ENCODE results near the gene FILIP1L. TPM values are rescaled to one million over a fixed set of nuclear protein-coding genes. Genes with fewer than 3 reads are reported as not detected.
"Not testable (repeated sequence)": the region's sequence is repeated elsewhere in the genome, so short reads cannot be mapped to it uniquely, and the experiment has no call there.

The FILIP1L gene
- polyA plus RNA-seq, 2 donors: 2.6 to 6.9 TPM

- 54 to 58% methylated on average over 2 of the region's 2 CpGs for WGBS, 2 donors
- H3K27ac ChIP-seq (ENCODE audit: low read depth in 2 of 2, low read length in 1 of 2): peak overlapping the region in 1 of 2 donors; percentile 60
- H3K9me3 ChIP-seq (ENCODE audit: control insufficient read depth in 2 of 2, insufficient read depth in 1 of 2, low read depth in 1 of 2, low read length in 1 of 2): no peaks in the 10 kb centered on the region
- no peaks in the 10 kb centered on the region for H3K36me3 ChIP-seq (ENCODE audit: control insufficient read depth in 2 of 2, insufficient read depth in 2 of 2, low read length in 1 of 2)
- peaks cover 0 to 4% of the 10 kb centered on the region in 2 donors for H3K4me1 ChIP-seq (ENCODE audit: control insufficient read depth in 2 of 2, insufficient read depth in 2 of 2, low read length in 1 of 2)
- H3K4me3 ChIP-seq (ENCODE audit: low read depth in 1 of 2, low read length in 2 of 2): no peak overlapping the region
- no peaks in the 10 kb centered on the region for H3K27me3 ChIP-seq (ENCODE audit: control insufficient read depth in 1 of 2, insufficient read depth in 2 of 2, low read length in 2 of 2)
Measured at GRCh38 chr3:99845999-99846398, 268.3 kb downstream of the FILIP1L start.

GRCh38 chr3:99845331-99845730, 269.0 kb downstream of the FILIP1L start:
- H3K36me3 ChIP-seq (ENCODE audit: control insufficient read depth in 2 of 2, insufficient read depth in 2 of 2, low read length in 1 of 2): no peaks in the 10 kb centered on the region

DNA sequence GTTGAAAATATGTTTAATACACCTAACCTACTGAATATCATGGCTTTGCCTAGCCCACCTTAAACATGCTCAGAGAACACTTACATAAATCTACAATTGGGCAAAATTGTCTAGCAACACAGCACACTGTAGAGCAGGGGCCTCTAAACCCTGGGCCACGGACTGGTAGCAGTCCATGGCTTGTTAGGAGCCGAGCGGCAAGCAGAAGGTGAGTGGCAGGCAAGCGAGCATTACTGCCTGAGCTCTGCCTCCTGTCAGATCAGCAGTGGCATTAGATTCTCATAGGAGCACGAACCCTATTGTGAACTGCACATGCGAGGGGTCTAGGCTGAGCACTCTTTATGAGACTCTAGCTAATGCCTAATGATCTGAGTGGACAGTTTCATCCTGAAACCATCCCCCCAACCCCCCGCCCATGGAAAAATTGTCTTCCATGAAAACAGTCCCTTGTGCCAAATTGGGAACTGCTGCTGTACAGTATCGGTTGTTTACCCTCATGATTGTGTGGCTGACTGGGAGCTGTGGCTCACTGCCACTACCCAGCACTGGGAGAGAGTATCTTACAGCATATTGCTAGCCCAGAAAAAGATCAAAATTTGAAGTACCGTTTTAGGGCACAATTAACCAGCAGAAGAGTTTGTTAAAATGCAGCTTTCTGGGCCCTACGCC, 270.6 kb downstream of the FILIP1L start:
- no peaks in the 10 kb centered on the region for H3K36me3 ChIP-seq (ENCODE audit: control insufficient read depth in 2 of 2, insufficient read depth in 2 of 2, low read length in 1 of 2)
- H3K4me1 ChIP-seq (ENCODE audit: control insufficient read depth in 2 of 2, insufficient read depth in 2 of 2, low read length in 1 of 2): peaks cover 0 to under 1% of the 10 kb centered on the region in 2 donors
- no peaks in the 10 kb centered on the region for H3K9me3 ChIP-seq (ENCODE audit: control insufficient read depth in 2 of 2, insufficient read depth in 1 of 2, low read depth in 1 of 2, low read length in 1 of 2)
- no peak overlapping the region for H3K4me3 ChIP-seq (ENCODE audit: low read depth in 1 of 2, low read length in 2 of 2)
- H3K27me3 ChIP-seq (ENCODE audit: control insufficient read depth in 1 of 2, insufficient read depth in 2 of 2, low read length in 2 of 2): no peaks in the 10 kb centered on the region
- peak overlapping the region; percentile 52 to 68 for H3K27ac ChIP-seq (ENCODE audit: low read depth in 2 of 2, low read length in 1 of 2)
- WGBS, 2 donors: 59 to 64% methylated on average over 10 of the region's 10 CpGs

More at GRCh38 chr3:99845331-99845730, 269.0 kb downstream of the FILIP1L start:
- H3K4me1 ChIP-seq (ENCODE audit: control insufficient read depth in 2 of 2, insufficient read depth in 2 of 2, low read length in 1 of 2): peaks cover 0 to 4% of the 10 kb centered on the region in 2 donors
- H3K9me3 ChIP-seq (ENCODE audit: control insufficient read depth in 2 of 2, insufficient read depth in 1 of 2, low read depth in 1 of 2, low read length in 1 of 2): no peaks in the 10 kb centered on the region
- peak overlapping the region in 1 of 2 donors; percentile 8 for H3K27ac ChIP-seq (ENCODE audit: low read depth in 2 of 2, low read length in 1 of 2)
- H3K27me3 ChIP-seq (ENCODE audit: control insufficient read depth in 1 of 2, insufficient read depth in 2 of 2, low read length in 2 of 2): no peaks in the 10 kb centered on the region
- H3K4me3 ChIP-seq (ENCODE audit: low read depth in 1 of 2, low read length in 2 of 2): no peak overlapping the region
- WGBS, 2 donors: 61 to 66% methylated on average over 4 of the region's 4 CpGs

- no peaks in the 10 kb centered on the region for H3K4me1 ChIP-seq (ENCODE audit: control insufficient read depth in 2 of 2, insufficient read depth in 2 of 2, low read length in 1 of 2)
- no peaks in the 10 kb centered on the region for H3K27me3 ChIP-seq (ENCODE audit: control insufficient read depth in 1 of 2, insufficient read depth in 2 of 2, low read length in 2 of 2)
- no peaks in the 10 kb centered on the region for H3K9me3 ChIP-seq (ENCODE audit: control insufficient read depth in 2 of 2, insufficient read depth in 1 of 2, low read depth in 1 of 2, low read length in 1 of 2)
- no peak overlapping the region for H3K27ac ChIP-seq (ENCODE audit: low read depth in 2 of 2, low read length in 1 of 2)
- H3K4me3 ChIP-seq (ENCODE audit: low read depth in 1 of 2, low read length in 2 of 2): no peak overlapping the region
- 43 to 46% methylated on average over 2 of the region's 2 CpGs for WGBS, 2 donors
- no peaks in the 10 kb centered on the region for H3K36me3 ChIP-seq (ENCODE audit: control insufficient read depth in 2 of 2, insufficient read depth in 2 of 2, low read length in 1 of 2)
Measured at GRCh38 chr3:99842826-99843589, 271.3 kb downstream of the FILIP1L start.

DNA sequence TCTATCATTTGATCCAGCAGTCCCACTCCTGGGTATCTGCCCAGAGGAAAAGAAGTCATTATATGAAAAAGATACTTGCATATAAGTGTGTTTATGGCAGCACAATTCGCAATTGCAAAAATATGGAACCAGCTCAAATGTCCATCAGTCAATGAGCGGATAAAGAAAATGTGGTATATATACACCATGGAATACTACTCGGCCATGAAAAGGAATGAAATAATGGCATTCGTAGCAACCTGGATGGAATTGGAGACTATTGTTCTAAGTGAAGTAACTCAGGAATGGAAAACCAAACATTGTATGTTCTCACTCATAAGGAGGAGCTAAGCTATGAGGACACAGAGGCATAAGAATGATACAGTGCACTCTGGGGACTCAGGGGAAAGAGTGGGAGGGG, 272.4 kb downstream of the FILIP1L start:
- WGBS, 2 donors: 98 to 99% methylated on average over 4 of the region's 4 CpGs
- H3K4me1 ChIP-seq (ENCODE audit: control insufficient read depth in 2 of 2, insufficient read depth in 2 of 2, low read length in 1 of 2); H3K4me3 ChIP-seq (ENCODE audit: low read depth in 1 of 2, low read length in 2 of 2); H3K36me3 ChIP-seq (ENCODE audit: control insufficient read depth in 2 of 2, insufficient read depth in 2 of 2, low read length in 1 of 2); H3K27ac ChIP-seq (ENCODE audit: low read depth in 2 of 2, low read length in 1 of 2); H3K27me3 ChIP-seq (ENCODE audit: control insufficient read depth in 1 of 2, insufficient read depth in 2 of 2, low read length in 2 of 2); H3K9me3 ChIP-seq (ENCODE audit: control insufficient read depth in 2 of 2, insufficient read depth in 1 of 2, low read depth in 1 of 2, low read length in 1 of 2): not testable (repeated sequence)

GRCh38 chr3:99839613-99840012, 274.7 kb downstream of the FILIP1L start:
- no peak overlapping the region for H3K27ac ChIP-seq (ENCODE audit: low read depth in 2 of 2, low read length in 1 of 2)
- no peaks in the 10 kb centered on the region for H3K36me3 ChIP-seq (ENCODE audit: control insufficient read depth in 2 of 2, insufficient read depth in 2 of 2, low read length in 1 of 2)
- H3K4me3 ChIP-seq (ENCODE audit: low read depth in 1 of 2, low read length in 2 of 2): no peak overlapping the region
- no peaks in the 10 kb centered on the region for H3K9me3 ChIP-seq (ENCODE audit: control insufficient read depth in 2 of 2, insufficient read depth in 1 of 2, low read depth in 1 of 2, low read length in 1 of 2)
- WGBS, 2 donors: 84 to 88% methylated on average over 1 of the region's 1 CpG
- H3K27me3 ChIP-seq (ENCODE audit: control insufficient read depth in 1 of 2, insufficient read depth in 2 of 2, low read length in 2 of 2): no peaks in the 10 kb centered on the region
- H3K4me1 ChIP-seq (ENCODE audit: control insufficient read depth in 2 of 2, insufficient read depth in 2 of 2, low read length in 1 of 2): no peaks in the 10 kb centered on the region

DNA sequence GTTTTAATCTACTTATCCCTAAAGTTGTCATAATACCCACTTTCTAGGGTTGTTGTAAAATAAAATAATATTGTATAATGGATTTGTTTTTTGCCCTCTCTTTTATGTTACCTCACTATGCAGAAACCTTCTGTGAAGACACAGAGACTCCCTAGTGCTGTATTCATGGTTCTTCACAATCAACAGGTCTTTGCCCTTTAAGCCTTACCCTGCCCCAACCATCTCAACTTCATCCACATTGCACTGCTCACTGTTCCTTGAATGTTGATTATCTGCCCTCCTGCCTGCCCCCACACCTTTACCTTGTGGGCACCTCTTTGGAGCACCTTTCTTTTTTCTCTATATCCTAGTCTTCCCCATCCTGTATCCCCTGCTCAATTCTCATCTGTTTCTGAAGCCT, 275.5 kb downstream of the FILIP1L start:
- Histone ChIP-seq H3K4me3 (ENCODE audit: low read depth in 1 of 2, low read length in 2 of 2) (no peak overlapping the region), H3K27ac (ENCODE audit: low read depth in 2 of 2, low read length in 1 of 2) (no peak overlapping the region), H3K4me1 (ENCODE audit: control insufficient read depth in 2 of 2, insufficient read depth in 2 of 2, low read length in 1 of 2) (no peaks in the 10 kb centered on the region), H3K9me3 (ENCODE audit: control insufficient read depth in 2 of 2, insufficient read depth in 1 of 2, low read depth in 1 of 2, low read length in 1 of 2) (no peaks in the 10 kb centered on the region), H3K36me3 (ENCODE audit: control insufficient read depth in 2 of 2, insufficient read depth in 2 of 2, low read length in 1 of 2) (no peaks in the 10 kb centered on the region), H3K27me3 (ENCODE audit: control insufficient read depth in 1 of 2, insufficient read depth in 2 of 2, low read length in 2 of 2) (no peaks in the 10 kb centered on the region)

DNA sequence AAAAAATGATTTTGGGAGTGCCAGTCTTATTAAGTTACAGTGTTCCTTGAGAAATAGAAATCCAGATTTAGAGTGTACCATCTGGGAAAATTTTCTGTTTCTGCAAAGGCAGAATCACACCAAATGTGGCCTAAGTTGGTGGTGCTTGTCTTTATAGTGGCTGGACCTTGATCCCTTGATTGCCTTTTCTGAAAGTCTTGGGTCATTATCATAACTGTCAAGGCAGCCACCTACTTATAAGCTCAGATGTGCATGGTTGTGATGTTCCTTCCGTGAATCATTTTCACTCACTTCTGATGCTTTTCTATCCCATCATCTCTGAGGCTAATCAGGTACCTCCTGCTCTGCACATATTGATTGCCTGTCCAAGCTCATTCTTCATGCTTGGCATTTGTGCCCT, 276.6 kb downstream of the FILIP1L start:
- H3K4me1 ChIP-seq (ENCODE audit: control insufficient read depth in 2 of 2, insufficient read depth in 2 of 2, low read length in 1 of 2): no peaks in the 10 kb centered on the region
- no peak overlapping the region for H3K27ac ChIP-seq (ENCODE audit: low read depth in 2 of 2, low read length in 1 of 2)
- no peaks in the 10 kb centered on the region for H3K36me3 ChIP-seq (ENCODE audit: control insufficient read depth in 2 of 2, insufficient read depth in 2 of 2, low read length in 1 of 2)
- WGBS, 2 donors: 76 to 93% methylated on average over 1 of the region's 1 CpG
- H3K27me3 ChIP-seq (ENCODE audit: control insufficient read depth in 1 of 2, insufficient read depth in 2 of 2, low read length in 2 of 2): no peaks in the 10 kb centered on the region
- no peak overlapping the region for H3K4me3 ChIP-seq (ENCODE audit: low read depth in 1 of 2, low read length in 2 of 2)
- H3K9me3 ChIP-seq (ENCODE audit: control insufficient read depth in 2 of 2, insufficient read depth in 1 of 2, low read depth in 1 of 2, low read length in 1 of 2): no peaks in the 10 kb centered on the region

DNA sequence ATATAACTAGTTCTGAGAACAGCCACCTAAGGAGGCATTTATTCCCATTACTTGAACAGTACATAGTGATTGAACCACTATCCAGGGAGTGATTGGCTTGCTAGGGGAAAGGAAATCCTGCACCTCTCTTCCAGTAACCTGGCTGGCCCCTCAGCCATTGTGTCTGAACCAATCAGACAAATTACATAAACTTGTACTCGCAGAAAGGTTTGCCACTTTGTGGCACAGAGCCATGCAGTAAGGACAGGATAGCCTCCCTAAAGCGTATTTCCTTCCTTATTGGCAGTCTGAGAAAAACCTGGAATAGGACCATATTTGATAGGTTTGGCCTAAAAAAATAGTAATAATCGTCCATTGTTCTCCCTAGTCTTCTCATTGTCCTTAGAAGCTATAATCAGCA, 277.6 kb downstream of the FILIP1L start:
- Histone ChIP-seq H3K4me3 (ENCODE audit: low read depth in 1 of 2, low read length in 2 of 2) (no peak overlapping the region), H3K27me3 (ENCODE audit: control insufficient read depth in 1 of 2, insufficient read depth in 2 of 2, low read length in 2 of 2) (no peaks in the 10 kb centered on the region), H3K27ac (ENCODE audit: low read depth in 2 of 2, low read length in 1 of 2) (no peak overlapping the region), H3K4me1 (ENCODE audit: control insufficient read depth in 2 of 2, insufficient read depth in 2 of 2, low read length in 1 of 2) (no peaks in the 10 kb centered on the region), H3K36me3 (ENCODE audit: control insufficient read depth in 2 of 2, insufficient read depth in 2 of 2, low read length in 1 of 2) (no peaks in the 10 kb centered on the region), H3K9me3 (ENCODE audit: control insufficient read depth in 2 of 2, insufficient read depth in 1 of 2, low read depth in 1 of 2, low read length in 1 of 2) (no peaks in the 10 kb centered on the region)
- WGBS, 2 donors: 70 to 77% methylated on average over 3 of the region's 3 CpGs

Data from esophagus (tissue), 2 donors.